D721Med (cell line): ENCODE measurements around the gene ETV2.

ENCODE experiments used
- DNase-seq: peaks from one replicate; pipeline ENCODE4 v3.0.0; 2011; ENCODE audit warnings: low spot score; ENCODE audit not compliant: insufficient read length
- FAIRE-seq: peaks from 2 replicates; lab custom pipeline; 2011; peaks lifted over from hg19 to GRCh38; lab: Jason Lieb, UNC
- CTCF ChIP-seq: IDR thresholded peaks from 2 replicates; pipeline ENCODE4 v1.5.1; 2012; ENCODE audit warnings: mild to moderate bottlenecking, control low read depth; ENCODE audit not compliant: insufficient read depth; ENCODE audit errors: missing control alignments

ETV2 gene

GRCh38 chr19:35693835-35694599 is 52.5 kb downstream of the ETV2 start:
- no peak for FAIRE-seq

More at GRCh38 chr19:35693835-35694599, 52.5 kb downstream of the ETV2 start:
- peak; percentile 99 for TF ChIP-seq CTCF
- peak; percentile 66 for DNase-seq
